Neural cell (in vitro differentiated cells): Measurements from ENCODE around the gene DGCR6. TPM values are rescaled to one million over a fixed set of nuclear protein-coding genes. Genes with fewer than 3 reads are reported as not detected.
"Not testable (repeated sequence)": the region's sequence is repeated elsewhere in the genome, so short reads cannot be mapped to it uniquely, and the experiment has no call there.

ENCODE experiments used
- H2AFZ ChIP-seq: fragments of 200-600, 300-800 bp; sonication (generic), shearing (Covaris generic); 2 replicates; pipeline ENCODE4 v1.6.0; 2014; ENCODE audit warnings: low read depth, mild to moderate bottlenecking, antibody characterized with exemption, low read length, moderate library complexity
- H3F3A ChIP-seq: fragments of 200-600 bp; shearing (Covaris generic); 2 replicates; pipeline ENCODE4 v1.6.1; 2016; ENCODE audit warnings: mild to moderate bottlenecking, moderate library complexity, mixed read lengths, antibody characterized with exemption, low read length; ENCODE audit not compliant: insufficient read depth, poor library complexity, severe bottlenecking
- H3K27ac ChIP-seq: fragments of 200-600, 300-800 bp; sonication (generic), shearing (Covaris generic); 2 replicates; pipeline ENCODE4 v1.5.1; 2014; ENCODE audit warnings: mild to moderate bottlenecking, low read length, moderate library complexity
- H3K27me3 ChIP-seq: fragments of 300-800, 200-600 bp; sonication (generic), shearing (Covaris generic); 2 replicates; pipeline ENCODE4 v1.6.0; 2014; ENCODE audit warnings: mild to moderate bottlenecking, low read depth, low read length, moderate library complexity; ENCODE audit not compliant: insufficient read depth
- H3K36me3 ChIP-seq: fragments of 300-800, 200-600 bp; sonication (generic), shearing (Covaris generic); 2 replicates; pipeline ENCODE4 v1.5.1; 2014; ENCODE audit warnings: mild to moderate bottlenecking, antibody characterized with exemption, low read length, moderate library complexity; ENCODE audit not compliant: insufficient read depth
- H3K4me2 ChIP-seq: fragments of 300-800, 200-600 bp; sonication (generic), shearing (Covaris generic); 2 replicates; pipeline ENCODE4 v1.6.0; 2014; ENCODE audit warnings: mild to moderate bottlenecking, low read length
- H3K4me3 ChIP-seq: fragments of 300-800, 200-600 bp; sonication (generic), shearing (Covaris generic); 2 replicates; pipeline ENCODE4 v1.5.1; 2014; ENCODE audit warnings: mild to moderate bottlenecking, low read length, moderate library complexity
- H3K79me2 ChIP-seq: fragments of 200-600 bp; shearing (Covaris generic); replicated peaks from 2 replicates; pipeline ENCODE4 v1.6.0; 2014; ENCODE audit warnings: mild to moderate bottlenecking, low read length, moderate library complexity; ENCODE audit not compliant: insufficient read depth
- H3K9ac ChIP-seq: fragments of 300-800, 200-600 bp; sonication (generic), shearing (Covaris generic); 2 replicates; pipeline ENCODE4 v1.6.1; 2016; ENCODE audit warnings: mild to moderate bottlenecking, low read length, mixed read lengths
- H3K9me2 ChIP-seq: fragments of 200-600 bp; shearing (Covaris generic); 2 replicates; pipeline ENCODE4 v1.6.1; 2016; ENCODE audit warnings: mild to moderate bottlenecking, low read length, mixed read lengths; ENCODE audit not compliant: insufficient read depth
- H3K9me3 ChIP-seq: fragments of 200-600, 300-800 bp; sonication (generic), shearing (Covaris generic); 2 replicates; pipeline ENCODE4 v1.6.1; 2016; ENCODE audit warnings: mild to moderate bottlenecking, mixed run types, low read length, moderate library complexity, mixed read lengths
- H4K20me1 ChIP-seq: fragments of 200-600 bp; shearing (Covaris generic); 2 replicates; pipeline ENCODE4 v1.6.1; 2016; ENCODE audit warnings: mild to moderate bottlenecking, mixed run types; ENCODE audit not compliant: insufficient read depth
- polyA plus RNA-seq: library from polyadenylated mRNA; depleted of rRNA; stranded (reverse); fragments of >200 nt; gene quantifications from 2 replicates; pipeline ENCODE4 v1.2.3, GENCODE V29; 2014

The DGCR6 gene
- polyA plus RNA-seq, 1 donor from 2014 or later: 8.9 TPM

- H3K4me3 ChIP-seq, H3K36me3 ChIP-seq, H3K27ac ChIP-seq, H3F3A ChIP-seq, H3K79me2 ChIP-seq, H3K4me2 ChIP-seq, H3K9me3 ChIP-seq, H3K9me2 ChIP-seq, H3K9ac ChIP-seq, H4K20me1 ChIP-seq, H3K27me3 ChIP-seq, H2AFZ ChIP-seq: not testable (repeated sequence)
Measured at GRCh38 chr22:18912264-18912946, 6.3 kb downstream of the DGCR6 start.

GRCh38 chr22:18914558-18914957 lies 8.4 kb downstream of the DGCR6 start:
- H3K27ac ChIP-seq, H3F3A ChIP-seq, H3K9me2 ChIP-seq, H3K9me3 ChIP-seq, H3K4me3 ChIP-seq, H3K36me3 ChIP-seq, H3K79me2 ChIP-seq, H3K4me2 ChIP-seq, H2AFZ ChIP-seq, H3K27me3 ChIP-seq, H4K20me1 ChIP-seq, H3K9ac ChIP-seq: not testable (repeated sequence)

DNA sequence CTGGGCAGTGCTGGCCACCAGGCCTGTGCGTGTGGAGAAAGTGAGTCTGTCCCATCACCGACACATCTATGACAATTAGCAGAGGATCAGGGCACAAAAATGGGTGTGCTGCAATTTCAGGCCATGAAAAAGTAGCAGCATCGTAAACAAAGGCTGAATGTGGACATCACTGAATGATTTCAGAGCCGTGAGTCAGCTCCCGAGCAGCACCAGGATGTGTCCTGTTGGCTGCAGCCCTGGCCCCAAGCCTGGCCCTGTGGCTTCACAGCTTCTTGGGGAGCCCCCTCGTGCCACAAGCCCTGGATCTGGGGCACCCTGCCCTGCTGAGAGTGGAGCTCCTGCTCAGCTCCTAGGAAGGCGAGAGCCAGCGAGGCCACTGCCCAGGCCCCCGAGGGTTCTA lies 9.4 kb downstream of the DGCR6 start:
- H4K20me1 ChIP-seq, H3F3A ChIP-seq, H3K9ac ChIP-seq, H3K9me3 ChIP-seq, H3K4me2 ChIP-seq, H3K79me2 ChIP-seq, H3K27me3 ChIP-seq, H2AFZ ChIP-seq, H3K4me3 ChIP-seq, H3K27ac ChIP-seq, H3K9me2 ChIP-seq, H3K36me3 ChIP-seq: not testable (repeated sequence)

GRCh38 chr22:18917818-18918217 lies 11.7 kb downstream of the DGCR6 start:
- not testable (repeated sequence) for H3F3A ChIP-seq, H3K4me3 ChIP-seq, H4K20me1 ChIP-seq, H2AFZ ChIP-seq, H3K9ac ChIP-seq, H3K9me2 ChIP-seq, H3K79me2 ChIP-seq, H3K4me2 ChIP-seq, H3K9me3 ChIP-seq, H3K27ac ChIP-seq, H3K27me3 ChIP-seq, H3K36me3 ChIP-seq

GRCh38 chr22:18920257-18920902 lies 14.3 kb downstream of the DGCR6 start:
- H2AFZ ChIP-seq, H3F3A ChIP-seq, H3K4me3 ChIP-seq, H3K9ac ChIP-seq, H3K27me3 ChIP-seq, H4K20me1 ChIP-seq, H3K9me2 ChIP-seq, H3K79me2 ChIP-seq, H3K4me2 ChIP-seq, H3K9me3 ChIP-seq, H3K36me3 ChIP-seq, H3K27ac ChIP-seq: not testable (repeated sequence)
